K562 (cell line): ENCODE measurements around the gene NDST1. TPM values are rescaled to one million over a fixed set of nuclear protein-coding genes. Genes with fewer than 3 reads are reported as not detected.

Experiments
- ATAC-seq: fragments of 200-7000 bp; cut with Tn5 transposase; 3 replicates; pipeline ENCODE4 v1.9.1; 2020; ENCODE audit warnings: moderate library complexity
- BruUV-seq: library from RNA; stranded (reverse); fragments of 400-500 nt; replicated peaks from 2 replicates; lab custom pipeline; 2021; lab: Mats Ljungman, UMichigan
- CTCF ChIA-PET: fragments of 300-600 bp; formaldehyde crosslinking; extraction: SDS; loops from one replicate; lab custom pipeline; 2021; ENCODE audit warnings: low intra/inter-chr PET ratio; lab: Yijun Ruan, JAX
- POLR2A ChIA-PET: fragments of 300-600, 350-650 bp; sonication (Branson Sonifier 250); formaldehyde crosslinking; extraction: SDS; loops from one replicate; lab custom pipeline; 2021; ENCODE audit warnings: antibody characterized with exemption, inconsistent platforms; lab: Yijun Ruan, JAX
- DNase-seq, 4 experiments: peaks; one replicate each; pipeline versions ENCODE4 v3.0.0 to v3.0.0-alpha.2; 2011 to 2018; ENCODE audit warnings: low spot score in 3 of 4, mixed read lengths in 3 of 4; ENCODE audit errors: extremely low read depth in 1 of 4
- FAIRE-seq: peaks from 2 replicates; lab custom pipeline; 2011; peaks lifted over from hg19 to GRCh38; lab: Jason Lieb, UNC
- H2AFZ ChIP-seq: 2 replicates; pipeline ENCODE4 v1.6.0; 2011; ENCODE audit warnings: low read depth, low read length, control low read depth, inconsistent platforms
- H3K27ac ChIP-seq: fragments of 200-600 bp; 3 replicates; pipeline ENCODE4 v1.8.0; 2011; ENCODE audit warnings: low read depth, mild to moderate bottlenecking, control low read depth, inconsistent platforms, low read length, moderate library complexity, mixed read lengths; ENCODE audit errors: extremely low read depth
- H3K27me3 ChIP-seq, 2 experiments: fragments of 300-600 bp in 1 of 2; 2 replicates in 1 of 2; 3 replicates in 1 of 2; pipeline versions ENCODE4 v1.6.0 to v1.8.0; 2011; ENCODE audit warnings: inconsistent platforms in 2 of 2, low read length in 2 of 2, mild to moderate bottlenecking in 1 of 2, mixed read lengths in 1 of 2, moderate library complexity in 1 of 2; ENCODE audit not compliant: control insufficient read depth in 2 of 2, insufficient read depth in 2 of 2
- H3K36me3 ChIP-seq: fragments of 300-600 bp; 3 replicates; pipeline ENCODE4 v1.8.0; 2011; ENCODE audit warnings: mild to moderate bottlenecking, low read length, inconsistent platforms; ENCODE audit not compliant: control insufficient read depth, insufficient read depth
- H3K4me1 ChIP-seq, 2 experiments: fragments of 200-600 bp in 1 of 2; replicated peaks in 1 of 2; 2 replicates in 1 of 2; 3 replicates in 1 of 2; pipeline versions ENCODE4 v1.5.1 to v1.8.0; 2011; ENCODE audit warnings: inconsistent platforms in 2 of 2, low read length in 2 of 2, mild to moderate bottlenecking in 1 of 2, mixed read lengths in 1 of 2, moderate library complexity in 1 of 2; ENCODE audit not compliant: control insufficient read depth in 2 of 2, insufficient read depth in 2 of 2
- H3K4me2 ChIP-seq: 2 replicates; pipeline ENCODE4 v1.6.1; 2011; ENCODE audit warnings: low read length, control low read depth, inconsistent platforms, mixed read lengths; ENCODE audit not compliant: insufficient read depth
- H3K4me3 ChIP-seq: fragments of 200-600 bp; sonication (generic), shearing (Covaris generic); 2 replicates; pipeline ENCODE4 v1.5.1; 2016; ENCODE audit warnings: control low read depth, inconsistent platforms
- H3K79me2 ChIP-seq: fragments of 200-600 bp; 3 replicates; pipeline ENCODE4 v1.8.0; 2011; ENCODE audit warnings: low read length, inconsistent platforms; ENCODE audit not compliant: control insufficient read depth, insufficient read depth
- H3K9ac ChIP-seq, 2 experiments: 2 replicates each; pipeline versions ENCODE4 v1.6.0 to v1.6.1; 2011; ENCODE audit warnings: low read depth in 2 of 2, low read length in 2 of 2, control low read depth in 1 of 2, inconsistent platforms in 1 of 2, mild to moderate bottlenecking in 1 of 2, mixed read lengths in 1 of 2; ENCODE audit not compliant: insufficient read depth in 1 of 2
- H3K9me1 ChIP-seq: one replicate; pipeline ENCODE4 v1.6.0; 2011; ENCODE audit warnings: inconsistent platforms, mild to moderate bottlenecking, low read length, moderate library complexity; ENCODE audit not compliant: control insufficient read depth, insufficient read depth
- H3K9me3 ChIP-seq: replicated peaks from 2 replicates; pipeline ENCODE4 v1.5.1; 2011; ENCODE audit warnings: low read depth, low read length, inconsistent platforms; ENCODE audit not compliant: control insufficient read depth, insufficient read depth
- H4K20me1 ChIP-seq: replicated peaks from 2 replicates; pipeline ENCODE4 v1.6.1; 2011; ENCODE audit warnings: low read length, inconsistent platforms, mixed read lengths; ENCODE audit not compliant: control insufficient read depth, insufficient read depth
- CEBPB ChIP-seq: fragments of 450-650 bp; IDR thresholded peaks from 2 replicates; pipeline ENCODE4 v1.6.1; 2016; ENCODE audit warnings: missing genetic modification characterization, missing compliant biosample characterization
- L3MBTL2 ChIP-seq: fragments of 450-650 bp; IDR thresholded peaks from 2 replicates; pipeline ENCODE4 v1.6.1; 2016; ENCODE audit warnings: mild to moderate bottlenecking, moderate library complexity
- MTA3 ChIP-seq: fragments of 450-650 bp; formaldehyde crosslinking; IDR thresholded peaks from 2 replicates; pipeline ENCODE4 v1.6.1; 2017; ENCODE audit warnings: mild to moderate bottlenecking, borderline replicate concordance
- SP1 ChIP-seq: sonication (generic); formaldehyde crosslinking; IDR thresholded peaks from 2 replicates; pipeline ENCODE4 v1.8.1; 2022; ENCODE audit warnings: mild to moderate bottlenecking, missing genetic modification reagents
- TCF3 ChIP-seq: sonication (generic); formaldehyde crosslinking; IDR thresholded peaks from 2 replicates; pipeline ENCODE4 v1.4.0; 2020; ENCODE audit warnings: mild to moderate bottlenecking, missing genetic modification reagents
- ZEB2 ChIP-seq: fragments of 450-650 bp; IDR thresholded peaks from 2 replicates; pipeline ENCODE4 v1.6.1; 2016
- WGBS: fragments of 100-300 bp; shearing (Covaris generic); methylation state at CpG from one replicate; pipeline ENCODE4 v1.1.6; 2016; ENCODE audit warnings: low coverage, mixed read lengths; ENCODE audit not compliant: insufficient coverage; ENCODE audit errors: missing lambda C conversion rate; 5-methylcytosine and 5-hydroxymethylcytosine counted together
- in situ Hi-C: fragments of 300-500 bp; cut with MboI; formaldehyde crosslinking; loops from 4 replicates; pipeline ENCODE4 v1.15.0; 2018; ENCODE audit warnings: inconsistent platforms, mixed read lengths
- intact Hi-C: fragments of 100-400 bp; cut with micrococcal nuclease; formaldehyde crosslinking; loops from 2 replicates; pipeline ENCODE4 v1.14.2; 2022
- polyA plus RNA-seq, 8 experiments: library from polyadenylated mRNA; depleted of rRNA in 4 of 8; stranded (reverse) in 5 of 8; unstranded in 3 of 8; fragments of >200 nt; fragmentation: Nextera tagmentation in 2 of 8; fragmentation: Illumina TruSeq in 1 of 8; extraction: Ambion mirVana in 2 of 8; extraction: Trizol in 1 of 8; gene quantifications; 2 replicates each; pipeline versions ENCODE4 v1.2.1 to v1.2.3, GENCODE V29; 2011 to 2014; ENCODE audit warnings: inconsistent platforms in 1 of 8, missing spikeins in 1 of 8
- total RNA-seq, 7 experiments: library from RNA; depleted of rRNA in 6 of 7; stranded (reverse); fragments of >200 nt in 6 of 7; fragmentation: Illumina TruSeq in 2 of 7; extraction: Trizol in 2 of 7; gene quantifications; 2 replicates each; pipeline versions ENCODE4 v1.2.1 to v1.2.3, GENCODE V29; 2011 to 2021; ENCODE audit warnings: low replicate concordance in 1 of 7
- TF ChIP-seq, protein P1 (sequence below): fragments of 250-450 bp; sonication (Bioruptor Pico); IDR thresholded peaks from 2 replicates; pipeline ENCODE4 v1.5.0; 2022; ENCODE audit warnings: mild to moderate bottlenecking
- TF ChIP-seq, protein P2 (sequence below): sonication (generic); formaldehyde crosslinking; IDR thresholded peaks from 2 replicates; pipeline ENCODE4 v1.8.0; 2022; ENCODE audit warnings: missing genetic modification reagents, mild to moderate bottlenecking, moderate library complexity, borderline replicate concordance
- TF ChIP-seq, protein P3 (sequence below), 2 experiments: fragments of 450-650 bp; conservative IDR thresholded peaks; 2 replicates each; pipeline ENCODE4 v1.6.1; 2017; ENCODE audit warnings: mild to moderate bottlenecking in 2 of 2, moderate library complexity in 2 of 2
- TF ChIP-seq, protein P4 (sequence below), 2 experiments: IDR thresholded peaks in 1 of 2; conservative IDR thresholded peaks in 1 of 2; 2 replicates each; pipeline ENCODE4 v1.6.1; 2016; ENCODE audit warnings: low read depth in 2 of 2, mild to moderate bottlenecking in 1 of 2, missing compliant biosample characterization in 1 of 2, missing genetic modification characterization in 1 of 2, moderate library complexity in 1 of 2

Gene NDST1
- total and polyA plus RNA-seq, 9 of the 15 experiments (the other 6 are each of a cell fraction or from before 2014, with no cell fraction given), result 0.38 to 47.9 (median 9.9) TPM

DNA sequence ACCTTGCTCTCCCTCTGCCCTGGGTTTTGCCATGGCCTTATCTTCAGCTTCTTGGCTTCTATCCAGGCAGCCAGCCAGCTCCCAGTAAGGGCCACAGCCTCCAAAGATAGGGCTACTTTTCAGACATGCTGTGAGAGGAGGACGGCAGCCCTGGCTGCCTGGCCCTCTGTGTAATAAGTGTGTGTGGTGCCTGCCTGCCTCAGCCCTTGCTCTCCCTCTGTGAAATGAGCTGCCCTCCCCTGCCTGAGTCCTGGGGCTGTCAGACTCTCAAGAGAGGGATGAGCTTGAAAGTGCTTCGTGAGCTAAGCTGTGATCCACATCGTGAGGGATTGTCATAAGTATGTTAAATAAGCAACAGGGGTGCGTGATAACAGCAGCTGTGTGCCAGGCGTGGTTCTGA lies 8.1 kb downstream of the NDST1 start (continued):
- TF ChIP-seq, protein P1, sequence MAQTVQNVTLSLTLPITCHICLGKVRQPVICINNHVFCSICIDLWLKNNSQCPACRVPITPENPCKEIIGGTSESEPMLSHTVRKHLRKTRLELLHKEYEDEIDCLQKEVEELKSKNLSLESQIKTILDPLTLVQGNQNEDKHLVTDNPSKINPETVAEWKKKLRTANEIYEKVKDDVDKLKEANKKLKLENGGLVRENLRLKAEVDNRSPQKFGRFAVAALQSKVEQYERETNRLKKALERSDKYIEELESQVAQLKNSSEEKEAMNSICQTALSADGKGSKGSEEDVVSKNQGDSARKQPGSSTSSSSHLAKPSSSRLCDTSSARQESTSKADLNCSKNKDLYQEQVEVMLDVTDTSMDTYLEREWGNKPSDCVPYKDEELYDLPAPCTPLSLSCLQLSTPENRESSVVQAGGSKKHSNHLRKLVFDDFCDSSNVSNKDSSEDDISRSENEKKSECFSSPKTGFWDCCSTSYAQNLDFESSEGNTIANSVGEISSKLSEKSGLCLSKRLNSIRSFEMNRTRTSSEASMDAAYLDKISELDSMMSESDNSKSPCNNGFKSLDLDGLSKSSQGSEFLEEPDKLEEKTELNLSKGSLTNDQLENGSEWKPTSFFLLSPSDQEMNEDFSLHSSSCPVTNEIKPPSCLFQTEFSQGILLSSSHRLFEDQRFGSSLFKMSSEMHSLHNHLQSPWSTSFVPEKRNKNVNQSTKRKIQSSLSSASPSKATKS (CRISPR knock-in tag), result no peak
- TF ChIP-seq, protein P2, sequence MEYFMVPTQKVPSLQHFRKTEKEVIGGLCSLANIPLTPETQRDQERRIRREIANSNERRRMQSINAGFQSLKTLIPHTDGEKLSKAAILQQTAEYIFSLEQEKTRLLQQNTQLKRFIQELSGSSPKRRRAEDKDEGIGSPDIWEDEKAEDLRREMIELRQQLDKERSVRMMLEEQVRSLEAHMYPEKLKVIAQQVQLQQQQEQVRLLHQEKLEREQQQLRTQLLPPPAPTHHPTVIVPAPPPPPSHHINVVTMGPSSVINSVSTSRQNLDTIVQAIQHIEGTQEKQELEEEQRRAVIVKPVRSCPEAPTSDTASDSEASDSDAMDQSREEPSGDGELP (CRISPR knock-in tag), result peak; percentile 55; the same call in 1 of the 2 replicates
- TF ChIP-seq MTA3 (peak; percentile 42; the same call in 1 of the 2 replicates), L3MBTL2 (0 out of 2 replicates have a peak, but pooled peaks have one; percentile 44)
- TF ChIP-seq, all 486 proteins: peak for 12

DNA sequence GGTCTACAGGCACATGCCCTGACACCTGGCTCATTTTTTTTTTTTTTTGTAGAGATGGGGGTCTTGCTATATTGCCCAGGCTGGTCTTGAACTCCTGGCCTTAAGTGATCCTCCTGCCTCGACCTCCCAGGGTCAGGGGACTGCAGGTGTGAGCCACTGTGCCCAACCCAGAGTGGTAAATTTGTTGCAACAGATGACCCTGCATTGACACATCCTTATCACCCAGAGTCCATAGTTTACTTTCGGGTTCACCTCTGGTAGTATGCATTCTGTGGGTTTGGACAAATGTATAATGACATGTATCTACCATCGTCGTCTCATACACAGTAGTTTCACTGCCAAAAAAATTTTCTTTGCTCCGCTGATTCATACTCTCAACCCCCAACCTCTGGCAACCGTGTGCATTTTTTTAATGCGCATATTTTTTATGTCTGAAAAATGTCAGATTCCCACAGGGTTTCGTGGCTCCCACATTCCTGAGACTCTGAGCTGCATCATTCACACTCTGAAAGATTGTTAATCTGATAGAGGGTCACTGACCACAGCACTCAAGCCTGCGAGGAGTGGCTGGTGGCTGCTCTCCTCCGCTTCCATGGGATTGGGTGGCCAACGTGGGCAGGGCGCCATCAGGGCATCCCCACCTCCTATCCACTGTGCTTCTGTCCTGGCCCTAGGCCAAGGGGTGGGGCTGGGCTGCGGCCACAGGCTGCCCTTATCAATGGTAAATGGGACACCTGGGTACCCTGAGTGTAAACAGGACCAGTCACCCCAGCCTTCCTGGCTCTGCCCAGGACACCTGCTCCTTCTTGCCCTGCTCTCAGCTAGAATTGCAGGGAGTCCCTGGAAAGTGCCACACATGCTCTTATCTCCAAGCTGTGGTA lies 9.6 kb downstream of the NDST1 start:
- Histone ChIP-seq H3K27ac (no peak overlapping the region), H4K20me1 (peaks cover 43% of the 10 kb centered on the region), H3K27me3 (no peaks in the 10 kb centered on the region), H2AFZ (no peak overlapping the region), H3K79me2 (peaks cover 59% of the 10 kb centered on the region), H3K9me3 (no peaks in the 10 kb centered on the region), H3K36me3 (peaks cover 19% of the 10 kb centered on the region), H3K9me1 (peaks cover 15% of the 10 kb centered on the region), H3K4me1 (peaks cover 29 to 44% of the 10 kb centered on the region in 2 experiments), H3K9ac (peak overlapping the region in 1 of 2 experiments; percentile 65; a peak in 1 of 4 replicates), H3K4me3 (no peak overlapping the region), H3K4me2 (peak overlapping the region; percentile 34; the same call in 1 of the 2 replicates)
- CTCF ChIA-PET, result no interaction called here
- FAIRE-seq, result peak; percentile 69
- peak; percentile 57 to 82 (median 68) for DNase-seq
- in situ Hi-C loops (no loop called here), intact Hi-C loops (no loop called here)
- 7% methylated on average over 11 of the region's 13 CpGs for WGBS
- peak; percentile 46 for ATAC-seq
- POLR2A ChIA-PET, result interaction anchor here (0.7 kb wide), 2 partner anchors 18 to 32 kb away, joined by 3 to 4 read pairs; no protein-coding TSS in a partner anchor
- BruUV-seq, result no TSS peak
- TF ChIP-seq SP1, result 0 out of 2 replicates have a peak, but pooled peaks have one; percentile 26
- peak; percentile 39; the same call in 1 of the 2 replicates for TF ChIP-seq ZEB2
- TF ChIP-seq, protein P3, sequence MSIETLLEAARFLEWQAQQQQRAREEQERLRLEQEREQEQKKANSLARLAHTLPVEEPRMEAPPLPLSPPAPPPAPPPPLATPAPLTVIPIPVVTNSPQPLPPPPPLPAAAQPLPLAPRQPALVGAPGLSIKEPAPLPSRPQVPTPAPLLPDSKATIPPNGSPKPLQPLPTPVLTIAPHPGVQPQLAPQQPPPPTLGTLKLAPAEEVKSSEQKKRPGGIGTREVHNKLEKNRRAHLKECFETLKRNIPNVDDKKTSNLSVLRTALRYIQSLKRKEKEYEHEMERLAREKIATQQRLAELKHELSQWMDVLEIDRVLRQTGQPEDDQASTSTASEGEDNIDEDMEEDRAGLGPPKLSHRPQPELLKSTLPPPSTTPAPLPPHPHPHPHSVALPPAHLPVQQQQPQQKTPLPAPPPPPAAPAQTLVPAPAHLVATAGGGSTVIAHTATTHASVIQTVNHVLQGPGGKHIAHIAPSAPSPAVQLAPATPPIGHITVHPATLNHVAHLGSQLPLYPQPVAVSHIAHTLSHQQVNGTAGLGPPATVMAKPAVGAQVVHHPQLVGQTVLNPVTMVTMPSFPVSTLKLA (conservative IDR thresholded peaks at IDR 0.05), result no peak
- peak; percentile 20; the same call in 1 of the 2 replicates for TF ChIP-seq TCF3 (CRISPR knock-in tag)
- no peak; the same call in 1 of the 2 replicates for TF ChIP-seq CEBPB (tag)
- TF ChIP-seq, protein P4, sequence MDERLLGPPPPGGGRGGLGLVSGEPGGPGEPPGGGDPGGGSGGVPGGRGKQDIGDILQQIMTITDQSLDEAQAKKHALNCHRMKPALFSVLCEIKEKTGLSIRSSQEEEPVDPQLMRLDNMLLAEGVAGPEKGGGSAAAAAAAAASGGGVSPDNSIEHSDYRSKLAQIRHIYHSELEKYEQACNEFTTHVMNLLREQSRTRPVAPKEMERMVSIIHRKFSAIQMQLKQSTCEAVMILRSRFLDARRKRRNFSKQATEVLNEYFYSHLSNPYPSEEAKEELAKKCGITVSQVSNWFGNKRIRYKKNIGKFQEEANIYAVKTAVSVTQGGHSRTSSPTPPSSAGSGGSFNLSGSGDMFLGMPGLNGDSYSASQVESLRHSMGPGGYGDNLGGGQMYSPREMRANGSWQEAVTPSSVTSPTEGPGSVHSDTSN (CRISPR knock-in tag; IDR thresholded peaks at IDR 0.05; ENCODE audit: low read depth), result no peak
- TF ChIP-seq, protein P4 (tag; conservative IDR thresholded peaks at IDR 0.05; ENCODE audit: low read depth), result no peak
